Superior temporal gyrus (tissue), 1 donor: ENCODE data around the gene SRC.

Experiments
- DNase-seq: peaks from one replicate; pipeline ENCODE4 v3.0.0-alpha.2; 2016; ENCODE audit errors: extremely low spot score

SRC gene

DNA sequence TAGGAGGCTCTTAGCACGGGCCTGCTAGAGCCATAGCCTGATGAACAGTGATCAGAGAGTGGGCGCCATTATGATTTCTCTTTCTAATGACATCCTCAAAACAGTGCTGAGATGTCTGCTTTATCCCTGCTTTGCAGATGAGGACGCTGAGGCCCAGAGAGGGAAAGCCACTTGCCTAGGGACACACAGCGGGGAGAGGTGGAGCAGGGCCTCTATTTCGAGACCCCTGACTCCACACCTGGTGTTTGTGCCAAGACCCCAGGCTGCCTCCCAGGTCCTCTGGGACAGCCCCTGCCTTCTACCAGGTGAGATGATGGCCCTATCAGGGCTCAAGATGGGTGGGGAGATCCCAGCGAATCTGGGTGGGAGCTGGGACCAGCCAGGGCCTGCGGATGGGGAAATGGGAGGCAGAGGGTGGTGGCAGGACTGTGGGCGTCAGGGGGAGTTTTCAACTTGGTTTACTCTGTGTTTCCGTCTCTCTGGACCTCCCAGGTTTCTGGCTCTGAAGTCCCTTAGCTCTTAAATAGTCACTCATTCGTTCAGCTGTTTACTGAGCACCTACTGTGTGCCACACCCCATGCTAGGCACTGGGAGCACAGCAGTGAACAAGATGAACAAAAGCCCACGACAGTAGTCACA is 36.7 kb downstream of the SRC start:
- no peak for DNase-seq

- no peak for DNase-seq
Measured at GRCh38 chr20:37383229-37383989, 37.5 kb downstream of the SRC start.

DNA sequence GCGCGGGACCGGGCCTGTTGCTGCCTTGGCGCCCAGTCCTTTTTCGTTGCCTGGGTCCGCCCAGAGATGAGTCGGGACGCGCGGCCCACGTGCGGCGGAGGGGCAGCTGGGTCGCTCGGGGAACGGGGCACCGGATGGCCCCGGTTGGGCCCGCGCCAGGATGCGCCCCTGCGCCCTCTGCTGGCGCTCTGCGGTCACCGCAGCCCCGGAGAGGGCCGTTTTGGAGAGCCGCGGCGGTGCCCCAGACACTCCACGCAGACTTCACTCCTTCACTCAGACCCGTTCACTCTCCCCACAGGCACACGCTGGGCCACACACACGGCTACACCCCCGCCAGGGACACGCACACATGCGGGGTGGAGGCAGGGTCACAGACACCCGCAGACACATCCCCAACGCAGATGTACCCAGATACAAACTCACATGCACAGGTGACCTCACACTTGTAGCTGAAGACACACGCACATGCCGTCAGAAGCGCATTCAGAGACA is 38.8 kb downstream of the SRC start:
- peak; percentile 28 for DNase-seq

DNA sequence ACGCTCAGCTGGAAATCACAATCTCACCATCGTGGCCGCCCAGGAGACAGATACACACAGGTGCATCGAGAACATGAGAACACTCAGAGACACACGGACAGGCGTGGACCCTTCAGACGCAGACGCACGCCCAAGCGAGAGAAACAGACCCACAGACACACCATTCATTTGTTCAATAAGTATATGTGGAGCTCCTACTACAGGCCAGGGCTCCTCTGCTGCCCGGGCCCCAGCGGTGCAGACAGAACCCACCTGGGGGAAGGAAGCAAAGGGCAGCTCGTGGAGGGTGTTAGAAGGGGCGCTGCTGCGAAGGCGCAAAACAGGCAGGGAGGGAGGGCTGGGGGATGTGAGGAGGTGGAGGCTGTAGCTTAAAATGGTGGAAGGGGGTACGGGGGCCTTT is 39.2 kb downstream of the SRC start:
- no peak for DNase-seq

DNA sequence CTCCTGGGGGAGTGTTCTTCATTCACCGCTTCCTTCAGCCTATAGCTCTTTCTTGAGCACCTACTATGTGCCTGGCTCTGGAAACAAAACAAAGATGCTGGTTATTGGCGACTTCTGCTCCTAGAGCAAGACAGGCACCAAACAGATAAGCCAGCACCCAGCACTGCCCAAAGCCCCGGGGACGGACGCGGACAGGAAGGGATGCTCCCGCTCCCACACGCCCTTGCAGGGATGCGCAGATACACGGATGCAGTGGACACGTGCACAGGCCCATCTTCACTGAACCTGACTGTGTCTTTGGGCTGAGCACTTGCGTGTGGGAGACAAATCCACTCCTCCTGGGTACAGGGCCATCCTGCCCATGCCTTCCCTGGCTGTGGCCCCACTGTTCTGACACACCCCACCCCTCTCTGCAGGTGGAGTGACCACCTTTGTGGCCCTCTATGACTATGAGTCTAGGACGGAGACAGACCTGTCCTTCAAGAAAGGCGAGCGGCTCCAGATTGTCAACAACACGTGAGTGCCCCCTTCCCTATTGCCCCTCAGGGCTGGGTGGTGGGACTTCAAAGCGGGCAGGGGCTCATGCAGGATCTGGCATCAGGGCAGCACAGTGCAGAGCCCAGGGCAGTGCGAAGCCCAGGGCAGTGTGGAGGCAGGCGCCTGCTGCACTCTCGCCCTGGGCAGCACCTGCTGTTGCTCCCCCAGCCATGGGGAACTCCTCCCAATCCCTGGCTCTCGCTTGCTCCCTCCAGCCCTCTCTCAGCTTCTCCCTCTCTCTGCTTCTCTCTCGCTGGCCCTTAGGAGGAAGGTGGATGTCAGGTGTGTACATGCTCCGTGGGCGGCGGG is 39.9 kb downstream of the SRC start:
- no peak for DNase-seq

DNA sequence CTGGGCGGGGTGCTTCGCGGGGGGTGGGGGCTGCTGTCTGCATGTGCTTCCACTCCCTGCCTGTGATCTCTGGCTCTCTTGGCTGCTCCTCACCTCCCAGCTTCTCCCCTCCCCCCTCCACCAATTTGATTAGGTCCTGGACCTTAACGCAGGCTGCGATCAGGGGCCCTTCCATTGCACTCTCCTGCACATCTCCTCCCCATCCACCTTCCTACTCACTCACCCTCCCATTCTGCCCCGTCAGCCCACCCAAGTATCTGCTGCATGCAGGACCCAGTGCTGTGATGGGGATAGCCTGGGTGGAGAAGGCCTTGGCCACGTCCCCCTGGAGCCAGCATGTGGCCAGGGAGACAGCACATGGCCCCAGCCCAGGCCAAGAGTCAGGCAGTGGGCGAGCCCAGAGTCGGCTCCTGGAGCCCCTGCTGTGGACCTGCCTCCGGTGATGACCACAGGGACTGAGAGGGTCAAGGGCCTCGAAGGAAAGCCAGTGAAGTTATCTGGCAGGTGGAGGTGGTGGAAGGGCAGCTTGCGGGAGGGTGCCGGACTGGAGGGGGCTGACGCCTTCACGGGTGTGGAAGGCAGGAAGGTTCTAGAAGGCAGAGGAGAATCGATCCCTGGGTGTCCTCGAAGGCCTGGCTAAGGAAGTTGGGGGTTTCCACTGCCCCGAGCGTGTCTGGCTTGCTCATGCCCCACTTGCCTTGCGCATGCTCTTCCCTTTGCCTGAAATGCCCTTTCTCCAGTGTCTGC is 40.7 kb downstream of the SRC start:
- no peak for DNase-seq

- DNase-seq, result no peak
Measured at GRCh38 chr20:37387519-37388269, 41.8 kb downstream of the SRC start.

DNA sequence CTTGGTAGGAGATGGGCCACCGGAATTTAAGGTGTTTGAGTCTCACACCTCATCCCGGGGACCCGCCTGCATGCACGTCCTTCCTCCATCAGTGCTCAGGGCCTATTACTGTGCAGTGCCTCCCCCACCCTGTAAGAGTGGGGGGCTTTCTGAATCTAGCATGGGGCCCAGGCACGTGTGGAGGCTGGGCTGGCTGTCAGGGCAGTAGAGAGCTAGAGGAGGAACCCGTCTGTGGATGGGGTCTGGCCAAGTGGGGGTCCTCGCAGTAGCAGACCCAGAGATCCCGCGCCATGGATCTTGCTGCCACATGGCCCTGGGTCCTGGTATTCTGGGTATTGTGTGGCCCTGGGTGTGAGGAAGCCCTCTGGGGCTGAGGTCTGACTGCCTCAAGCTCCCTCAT is 42.9 kb downstream of the SRC start:
- no peak for DNase-seq

DNA sequence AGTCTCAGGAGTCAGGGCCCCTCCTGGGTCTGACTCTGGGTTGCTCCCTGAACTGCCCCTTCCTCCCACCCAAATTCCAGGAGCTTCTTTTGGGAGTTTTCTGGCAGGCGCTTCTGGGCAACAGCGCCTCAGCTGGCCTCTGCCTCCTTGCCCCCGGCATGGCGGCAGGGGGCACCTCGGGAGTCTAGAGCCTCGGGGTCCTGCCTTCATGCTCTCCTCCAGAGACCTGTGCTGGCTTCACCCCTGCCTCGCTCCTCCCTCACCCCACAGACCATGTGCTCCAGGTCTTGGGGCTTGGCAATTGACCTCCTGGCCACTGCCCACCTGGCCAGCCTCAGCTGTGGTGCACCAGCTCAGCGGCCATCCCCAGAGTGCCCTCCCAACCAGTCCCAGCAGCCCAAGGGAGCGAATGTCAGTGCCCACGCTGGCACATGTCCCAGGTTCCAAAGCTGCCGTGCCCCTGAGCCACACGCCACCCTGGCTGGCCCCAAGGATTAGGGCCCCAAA is 43.4 kb downstream of the SRC start:
- no peak for DNase-seq

GRCh38 chr20:37389844-37390275 is 43.9 kb downstream of the SRC start:
- no peak for DNase-seq

- no peak for DNase-seq
Measured at GRCh38 chr20:37390503-37390890, 44.6 kb downstream of the SRC start.

- DNase-seq, result no peak
Measured at GRCh38 chr20:37390891-37391525, 45.1 kb downstream of the SRC start.

DNA sequence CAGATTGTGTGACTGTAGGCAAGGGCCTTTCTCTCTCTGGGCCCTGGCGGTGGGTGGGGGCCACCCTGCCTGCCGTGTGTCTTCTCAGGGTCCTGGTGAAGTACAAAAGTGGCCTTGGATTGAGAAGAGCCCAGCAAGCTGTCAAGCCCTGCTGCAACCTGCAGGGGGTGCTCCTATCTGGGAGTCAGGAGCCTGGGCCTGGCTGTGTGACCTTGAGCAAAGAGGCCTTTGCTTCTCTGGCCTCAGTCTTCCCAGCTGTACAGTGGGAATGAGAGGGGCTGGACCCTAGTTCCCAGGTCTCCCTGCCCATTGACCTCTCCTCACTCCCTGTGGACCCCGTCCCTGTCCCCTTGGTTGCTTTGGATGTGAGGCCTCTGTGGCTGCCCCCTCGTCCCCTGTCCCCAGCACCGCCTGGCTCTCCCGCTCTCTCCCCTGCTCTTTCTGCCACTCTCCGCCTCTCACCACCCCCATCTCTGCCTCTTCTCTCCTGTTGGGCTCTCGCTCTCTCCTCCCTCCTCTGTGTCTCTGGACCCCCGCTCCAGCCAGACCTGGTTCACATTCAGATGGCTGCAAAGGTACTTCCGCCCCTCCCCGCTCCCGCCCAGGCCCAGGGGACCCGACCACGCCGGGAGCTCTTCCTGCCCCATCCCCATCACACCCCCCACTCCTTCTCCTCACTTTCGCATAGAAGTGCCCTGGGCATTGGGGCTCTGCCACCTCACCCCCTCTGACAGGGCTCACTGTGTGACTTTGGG is 46.7 kb downstream of the SRC start:
- no peak for DNase-seq

DNA sequence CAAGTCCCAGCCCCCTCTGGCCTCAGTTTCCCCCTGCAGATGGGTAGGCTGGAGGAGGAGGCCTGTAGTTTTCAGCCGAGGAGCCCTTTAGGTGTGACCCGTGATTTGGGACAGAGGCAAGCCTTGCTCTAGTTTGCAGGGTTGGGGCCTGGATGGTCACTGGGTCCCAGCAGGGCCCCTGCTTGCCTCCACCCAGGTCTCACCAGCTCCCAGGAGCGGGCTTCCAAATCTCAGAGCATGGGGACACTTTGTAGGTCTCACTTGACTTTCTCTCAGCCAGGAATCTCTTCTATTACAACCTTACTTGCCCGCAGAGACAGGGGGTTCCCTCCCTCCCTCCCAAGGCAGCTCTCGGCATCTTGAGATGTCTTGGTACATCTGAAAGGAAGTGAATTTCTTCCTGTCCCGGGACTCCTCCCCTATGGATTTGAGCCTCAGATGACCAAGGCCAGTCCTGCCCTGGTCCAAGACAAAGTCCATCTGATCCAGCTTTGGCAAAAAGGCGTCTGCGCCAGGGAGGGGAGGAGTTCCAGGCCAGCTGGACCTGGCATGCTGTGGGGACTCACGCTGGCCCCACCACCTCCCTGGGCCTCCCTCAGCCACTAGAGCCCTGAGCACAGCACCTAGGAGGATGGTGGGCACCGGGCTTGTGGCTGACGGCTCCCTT is 47.4 kb downstream of the SRC start:
- no peak for DNase-seq

DNA sequence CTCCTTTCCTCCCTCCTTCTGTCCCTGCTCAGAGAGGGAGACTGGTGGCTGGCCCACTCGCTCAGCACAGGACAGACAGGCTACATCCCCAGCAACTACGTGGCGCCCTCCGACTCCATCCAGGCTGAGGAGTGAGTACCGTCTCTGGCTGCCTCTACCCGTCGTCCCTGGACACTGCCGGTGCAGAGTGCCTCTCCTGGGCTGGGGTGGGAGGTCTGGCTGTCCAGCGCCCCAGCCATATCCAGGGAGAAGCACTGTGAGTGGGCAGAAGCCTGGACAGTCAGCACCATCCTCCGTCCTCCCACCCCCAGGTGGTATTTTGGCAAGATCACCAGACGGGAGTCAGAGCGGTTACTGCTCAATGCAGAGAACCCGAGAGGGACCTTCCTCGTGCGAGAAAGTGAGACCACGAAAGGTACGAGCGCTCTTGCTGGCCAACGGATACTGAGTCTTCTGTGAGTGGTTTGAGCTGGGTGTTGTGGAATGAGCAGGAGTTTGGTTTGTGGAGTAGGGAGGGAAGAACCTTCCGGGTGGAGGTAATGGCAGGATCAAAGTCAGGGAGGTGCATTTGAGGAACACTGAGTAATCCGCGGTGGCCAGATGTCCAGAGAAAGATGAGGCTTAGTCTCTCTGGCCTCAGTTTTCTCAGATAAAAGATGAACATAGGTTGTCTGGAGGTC is 48.1 kb downstream of the SRC start:
- no peak for DNase-seq

GRCh38 chr20:37394543-37395409 is 48.8 kb downstream of the SRC start:
- DNase-seq, result no peak

DNA sequence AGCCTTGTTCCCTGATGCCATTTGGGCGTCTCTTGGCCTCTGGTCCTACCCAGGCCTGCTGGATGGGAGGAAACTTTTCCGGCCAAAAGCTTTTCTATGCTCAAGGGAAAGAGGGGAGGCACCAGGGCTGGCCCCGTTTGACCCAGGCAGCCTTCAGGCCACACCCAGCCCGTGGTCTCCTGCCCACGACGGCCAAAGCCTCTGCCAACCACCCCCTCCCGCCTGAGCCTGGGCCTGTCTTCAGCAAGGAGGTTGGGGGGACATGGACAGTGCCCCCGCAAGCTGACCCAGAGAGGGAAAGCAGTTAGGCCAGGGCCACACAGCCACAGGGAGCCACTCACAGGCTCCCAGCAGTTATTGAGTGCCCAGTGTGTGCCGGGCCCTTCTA is 49.5 kb downstream of the SRC start:
- no peak for DNase-seq
